CD4-positive, alpha-beta memory T cell (primary cell): ENCODE results near the gene TNP2. TPM values are rescaled to one million over a fixed set of nuclear protein-coding genes. Genes with fewer than 3 reads are reported as not detected.
A peak's percentile ranks its signal among the peaks of the same experiment; 100 is the strongest.

Experiments
- CTCF ChIA-PET: fragments of 350-600 bp; sonication (Branson Sonifier 250); formaldehyde crosslinking; loops from one replicate; lab custom pipeline; 2021; ENCODE audit warnings: inconsistent platforms; ENCODE audit not compliant: partially characterized antibody; lab: Charles Lee
- POLR2A ChIA-PET: fragments of 350-600 bp; sonication (Branson Sonifier 250); formaldehyde crosslinking; loops from one replicate; lab custom pipeline; 2021; ENCODE audit not compliant: partially characterized antibody; lab: Charles Lee
- DNase-seq, 5 donors: peaks; one replicate each; pipeline versions ENCODE4 v3.0.0 to v3.0.0-alpha.2; 2020 to 2022; ENCODE audit warnings: mixed read lengths in 1 of 5
- H3K27ac ChIP-seq: one replicate; pipeline ENCODE4 v1.7.0; 2013; ENCODE audit warnings: low read depth, low read length
- H3K27me3 ChIP-seq: 2 replicates; pipeline ENCODE4 v1.7.0; 2013; ENCODE audit warnings: mild to moderate bottlenecking, low read length, moderate library complexity; ENCODE audit not compliant: insufficient read depth
- H3K36me3 ChIP-seq: 2 replicates; pipeline ENCODE4 v1.7.0; 2013; ENCODE audit warnings: mild to moderate bottlenecking, low read length, moderate library complexity; ENCODE audit not compliant: insufficient read depth
- H3K4me1 ChIP-seq: 2 replicates; pipeline ENCODE4 v1.7.0; 2013; ENCODE audit warnings: mild to moderate bottlenecking, low read length, moderate library complexity; ENCODE audit not compliant: insufficient read depth
- H3K4me3 ChIP-seq, 2 donors: one replicate each; pipeline ENCODE4 v1.7.0; 2013; ENCODE audit warnings: low read length in 2 of 2, mild to moderate bottlenecking in 1 of 2
- H3K9me3 ChIP-seq, 2 donors: one replicate each; pipeline ENCODE4 v1.7.0; 2013; ENCODE audit warnings: low read length in 2 of 2, control low read depth in 1 of 2; ENCODE audit not compliant: control insufficient read depth in 1 of 2
- H3K27ac Mint-ChIP-seq, 7 donors: one replicate each; pipeline ENCODE4 v1.8.0; 2020 to 2021; ENCODE audit warnings: mixed read lengths in 7 of 7, mild to moderate bottlenecking in 6 of 7, inconsistent platforms in 3 of 7, moderate library complexity in 3 of 7
- H3K27me3 Mint-ChIP-seq, 2 donors: one replicate each; pipeline ENCODE4 v1.8.0; 2020 to 2021; ENCODE audit warnings: mixed read lengths in 2 of 2
- H3K36me3 Mint-ChIP-seq, 2 donors: one replicate each; pipeline ENCODE4 v1.8.0; 2020 to 2021; ENCODE audit warnings: mixed read lengths in 2 of 2, inconsistent platforms in 1 of 2, mild to moderate bottlenecking in 1 of 2
- H3K4me1 Mint-ChIP-seq, 4 donors: one replicate each; pipeline ENCODE4 v1.8.0; 2020 to 2021; ENCODE audit warnings: mixed read lengths in 4 of 4, mild to moderate bottlenecking in 1 of 4
- H3K4me3 Mint-ChIP-seq, 8 donors: one replicate each; pipeline ENCODE4 v1.8.0; 2020 to 2021; ENCODE audit warnings: mixed read lengths in 8 of 8, mild to moderate bottlenecking in 7 of 8, moderate library complexity in 6 of 8, inconsistent platforms in 3 of 8
- H3K9me3 Mint-ChIP-seq, 8 donors: one replicate each; pipeline ENCODE4 v1.8.0; 2020 to 2021; ENCODE audit warnings: mixed read lengths in 8 of 8, mild to moderate bottlenecking in 5 of 8, inconsistent platforms in 3 of 8, moderate library complexity in 1 of 8
- intact Hi-C: fragments of 100-400 bp; cut with micrococcal nuclease; formaldehyde crosslinking; loops from one replicate; pipeline ENCODE4 v1.15.1; 2023
- polyA plus RNA-seq, 2 donors: library from polyadenylated mRNA; unstranded; fragments of 300-500 nt; fragmentation: Illumina TruSeq; gene quantifications; one replicate each; pipeline ENCODE4 v1.2.3, GENCODE V29; 2021
- total RNA-seq, 2 experiments: library from RNA; stranded (reverse); gene quantifications; one replicate each; pipeline ENCODE4 v1.2.3, GENCODE V29; 2021

TNP2 gene
- total and polyA plus RNA-seq, 4 experiments from 2014 or later: not detected

- H3K4me3 ChIP-seq: no peak overlapping the region
- no peaks in the 10 kb centered on the region for H3K9me3 ChIP-seq
- peaks cover 50% of the 10 kb centered on the region for H3K4me1 ChIP-seq
- Mint-ChIP-seq H3K4me3 (no peak overlapping the region), H3K27ac (peak overlapping the region in 5 of 7 donors; percentile 38 to 92 (median 80)), H3K27me3 (no peaks in the 10 kb centered on the region), H3K4me1 (peaks cover 31 to 70% (median 44%) of the 10 kb centered on the region in 4 donors), H3K9me3 (peaks cover 0 to 2% (median 0%) of the 10 kb centered on the region in 8 donors), H3K36me3 (peaks cover 0 to 7% of the 10 kb centered on the region in 2 donors)
- ChIA-PET POLR2A (interaction anchor here (1.6 kb wide), 1 partner anchor 8 kb away, joined by 3 read pairs; the partner anchor contains the start of gene TNP2), CTCF (interaction anchor here (7.4 to 7.6 kb wide), 2 partner anchors 36 to 98 kb away, joined by 62 to 69 read pairs; no protein-coding TSS in a partner anchor)
- H3K27me3 ChIP-seq: no peaks in the 10 kb centered on the region
- H3K36me3 ChIP-seq: no peaks in the 10 kb centered on the region
- H3K27ac ChIP-seq: no peak overlapping the region
- no peak for DNase-seq
- intact Hi-C loops: no loop called here
These were observed 8.5 kb downstream of the TNP2 start for GRCh38 chr16:11260596-11260966.

- no peak for DNase-seq
- ChIA-PET POLR2A (interaction anchor here (1.6 to 6.5 kb wide), 3 partner anchors 9 to 294 kb away, joined by 3 to 127 read pairs (median 83); partner anchors contain the start of gene TNP2), CTCF (interaction anchor here (1.8 to 7.6 kb wide), 4 partner anchors 35 to 293 kb away, joined by 5 to 197 read pairs (median 66); no protein-coding TSS in a partner anchor)
- intact Hi-C loops: loop anchor here (5.0 to 10.0 kb wide), 4 partner anchors 37 to 655 kb away; partner anchors contain the start of genes GSPT1 and TXNDC11
- H3K4me3 Mint-ChIP-seq: peak overlapping the region in 3 of 8 donors; percentile 5 to 75 (median 59)
- no peak overlapping the region for H3K27ac ChIP-seq
- H3K4me3 ChIP-seq: no peak overlapping the region
- peak overlapping the region; percentile 24 to 97 (median 84) for H3K27ac Mint-ChIP-seq
- H3K4me1 ChIP-seq: peaks cover 50% of the 10 kb centered on the region
- no peaks in the 10 kb centered on the region for H3K9me3 ChIP-seq
- H3K27me3 Mint-ChIP-seq: no peaks in the 10 kb centered on the region
- H3K4me1 Mint-ChIP-seq: peaks cover 31 to 70% (median 43%) of the 10 kb centered on the region in 4 donors
- H3K9me3 Mint-ChIP-seq: peaks cover 0 to 4% (median 0%) of the 10 kb centered on the region in 8 donors
- peaks cover 0 to 7% of the 10 kb centered on the region in 2 donors for H3K36me3 Mint-ChIP-seq
- no peaks in the 10 kb centered on the region for H3K36me3 ChIP-seq
- no peaks in the 10 kb centered on the region for H3K27me3 ChIP-seq
These were observed 9.2 kb downstream of the TNP2 start for GRCh38 chr16:11259655-11260595.

- ChIA-PET CTCF (interaction anchor here (0.5 to 7.6 kb wide), 16 partner anchors 10 to 458 kb away, joined by 3 to 197 read pairs (median 6); partner anchors contain the start of genes PRM3 and TNP2), POLR2A (interaction anchor here (0.6 to 8.3 kb wide), 11 partner anchors 10 to 293 kb away, joined by 3 to 283 read pairs (median 4); partner anchors contain the start of gene TNP2)
- intact Hi-C loops: loop anchor here (1.0 to 10.0 kb wide), 5 partner anchors 38 to 656 kb away; partner anchors contain the start of genes GSPT1 and TXNDC11
- Mint-ChIP-seq H3K9me3 (peaks cover 0 to 6% (median 0%) of the 10 kb centered on the region in 8 donors), H3K36me3 (peaks cover 0 to 10% of the 10 kb centered on the region in 2 donors), H3K4me1 (peaks cover 27 to 64% (median 36%) of the 10 kb centered on the region in 4 donors), H3K4me3 (peak overlapping the region; percentile 53 to 78 (median 71)), H3K27me3 (no peaks in the 10 kb centered on the region), H3K27ac (peak overlapping the region; percentile 24 to 97 (median 88))
- Histone ChIP-seq H3K4me1 (peaks cover 44% of the 10 kb centered on the region), H3K36me3 (no peaks in the 10 kb centered on the region), H3K27me3 (no peaks in the 10 kb centered on the region), H3K27ac (peak overlapping the region; percentile 39), H3K4me3 (peak overlapping the region in 1 of 2 donors; percentile 16), H3K9me3 (no peaks in the 10 kb centered on the region)
- peak; percentile 59 to 73 (median 61) for DNase-seq
These were observed 10.3 kb downstream of the TNP2 start for GRCh38 chr16:11258553-11259492.

GRCh38 chr16:11257131-11257938 lies 11.8 kb downstream of the TNP2 start:
- DNase-seq: peak; percentile 51 to 62 (median 53)
- Mint-ChIP-seq H3K27me3 (no peaks in the 10 kb centered on the region), H3K4me3 (peak overlapping the region; percentile 89 to 98 (median 94)), H3K4me1 (peaks cover 30 to 67% (median 39%) of the 10 kb centered on the region in 4 donors), H3K9me3 (peaks cover 0 to 8% (median 0%) of the 10 kb centered on the region in 8 donors), H3K27ac (peak overlapping the region; percentile 91 to 99 (median 97)), H3K36me3 (peaks cover 0 to 20% of the 10 kb centered on the region in 2 donors)
- Histone ChIP-seq H3K4me1 (peaks cover 47% of the 10 kb centered on the region), H3K9me3 (no peaks in the 10 kb centered on the region), H3K36me3 (peaks cover 6% of the 10 kb centered on the region), H3K4me3 (peak overlapping the region; percentile 73 to 85), H3K27me3 (no peaks in the 10 kb centered on the region), H3K27ac (peak overlapping the region; percentile 83)
- intact Hi-C loops: loop anchor here (1.0 to 10.0 kb wide), 6 partner anchors 40 to 657 kb away; partner anchors contain the start of genes GSPT1 and TXNDC11
- ChIA-PET POLR2A (interaction anchor here (0.6 to 8.3 kb wide), 21 partner anchors 12 to 484 kb away, joined by 3 to 283 read pairs (median 13); partner anchors contain the start of genes CLEC16A and TNP2), CTCF (interaction anchor here (0.6 to 7.6 kb wide), 21 partner anchors 11 to 303 kb away, joined by 3 to 197 read pairs (median 6); partner anchors contain the start of genes PRM3 and TNP2)

GRCh38 chr16:11256661-11257130 lies 12.4 kb downstream of the TNP2 start:
- H3K27me3 ChIP-seq: no peaks in the 10 kb centered on the region
- Mint-ChIP-seq H3K27ac (peak overlapping the region; percentile 92 to 99 (median 97)), H3K27me3 (no peaks in the 10 kb centered on the region), H3K36me3 (peaks cover 5 to 27% of the 10 kb centered on the region in 2 donors), H3K4me1 (peaks cover 36 to 73% (median 45%) of the 10 kb centered on the region in 4 donors), H3K9me3 (peaks cover 0 to 12% (median 0%) of the 10 kb centered on the region in 8 donors), H3K4me3 (peak overlapping the region; percentile 90 to 98 (median 94))
- H3K9me3 ChIP-seq: no peaks in the 10 kb centered on the region
- ChIA-PET POLR2A (interaction anchor here (0.5 to 8.3 kb wide), 42 partner anchors 8 to 486 kb away, joined by 3 to 283 read pairs (median 6); partner anchors contain the start of genes CLEC16A, TNP2 and TXNDC11), CTCF (interaction anchor here (1.0 to 7.6 kb wide), 20 partner anchors 12 to 289 kb away, joined by 3 to 197 read pairs (median 6); partner anchors contain the start of genes PRM3 and TNP2)
- peaks cover 6% of the 10 kb centered on the region for H3K36me3 ChIP-seq
- peak in 3 of 5 donors; percentile 28 to 54 (median 31) for DNase-seq
- peaks cover 53% of the 10 kb centered on the region for H3K4me1 ChIP-seq
- H3K27ac ChIP-seq: peak overlapping the region; percentile 83
- intact Hi-C loops: loop anchor here (1.0 to 10.0 kb wide), 6 partner anchors 41 to 658 kb away; partner anchors contain the start of genes GSPT1 and TXNDC11
- peak overlapping the region; percentile 73 to 85 for H3K4me3 ChIP-seq
